ENCODE results near the gene GTF3C1.
A peak's percentile ranks its signal among the peaks of the same experiment; 100 is the strongest.
"Not testable (repeated sequence)": the region's sequence is repeated elsewhere in the genome, so short reads cannot be mapped to it uniquely, and the experiment has no call there.

GTF3C1 gene

DNA sequence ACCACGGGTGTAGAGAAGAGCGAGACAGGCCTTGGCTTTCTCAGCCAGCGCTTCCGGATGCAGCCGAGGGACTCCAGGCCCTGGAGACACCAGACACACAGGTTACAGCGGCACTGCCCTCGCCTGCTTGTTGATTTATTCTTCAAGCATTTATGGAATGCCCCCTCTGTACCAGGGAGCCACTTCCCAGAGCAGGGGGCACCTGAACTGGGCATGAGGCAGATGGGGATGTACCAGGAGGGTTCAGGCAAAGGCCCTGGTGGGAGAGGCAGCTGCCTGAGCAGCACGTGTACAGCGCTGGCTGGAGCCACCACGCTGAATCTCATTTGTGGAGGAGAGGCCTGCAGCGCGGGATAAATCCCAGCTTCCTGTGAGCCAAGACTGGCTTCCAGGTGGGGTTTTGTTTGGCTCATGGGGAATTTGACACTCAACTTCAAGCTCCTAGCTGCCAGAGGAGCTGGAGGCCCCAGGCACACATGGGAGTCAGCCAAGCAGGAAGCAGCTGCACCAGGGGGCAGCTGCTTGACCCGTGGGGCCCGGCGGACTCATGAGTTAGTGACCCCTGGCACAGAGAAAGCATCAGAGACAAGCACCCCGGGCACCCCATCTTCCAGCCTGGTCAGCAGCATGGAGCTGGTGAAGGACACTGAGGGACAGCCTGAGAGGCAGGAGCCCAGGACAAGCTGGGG is 88.1 kb downstream of the GTF3C1 start:
- no peak for DNase-seq

DNA sequence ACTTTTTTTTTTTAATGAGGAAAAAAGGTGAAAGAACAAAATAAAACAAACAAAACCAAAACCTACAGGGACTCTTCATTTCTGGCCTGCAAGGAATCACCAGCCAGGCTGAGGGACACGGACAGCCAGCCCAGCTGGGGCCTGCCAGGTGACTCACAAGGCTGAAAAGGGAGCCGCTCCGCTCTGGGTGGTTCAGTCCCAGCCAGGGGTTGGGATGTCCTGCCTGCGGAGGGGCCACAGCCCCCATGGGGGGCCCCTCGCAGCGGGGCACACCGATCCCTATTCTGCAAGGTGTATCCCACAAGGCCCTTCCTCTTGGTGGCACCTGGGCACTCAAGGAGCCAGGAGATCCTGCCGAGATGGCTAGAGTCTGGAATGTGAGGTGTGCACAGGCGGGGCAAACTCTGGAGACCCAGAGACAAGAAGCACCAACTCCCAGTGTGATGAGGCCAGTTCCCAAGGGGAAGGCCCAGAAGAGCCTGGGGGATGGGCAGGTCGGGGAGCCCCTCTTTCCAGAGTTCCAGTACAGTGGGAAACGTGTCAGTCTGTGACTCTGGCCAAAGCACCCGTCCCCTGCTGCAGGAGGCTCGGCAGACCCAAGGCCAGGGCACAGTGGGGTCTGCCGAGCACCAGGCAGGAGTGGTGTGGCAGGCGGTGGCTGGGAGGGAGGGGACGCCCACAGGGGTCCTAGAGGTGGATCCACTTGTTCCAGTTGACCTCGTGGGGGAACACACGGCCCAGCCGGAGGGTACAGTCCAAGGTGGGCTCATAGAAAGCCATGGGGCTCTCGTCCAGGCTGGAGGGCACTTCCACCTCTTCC is 88.8 kb downstream of the GTF3C1 start:
- no peak for DNase-seq

DNA sequence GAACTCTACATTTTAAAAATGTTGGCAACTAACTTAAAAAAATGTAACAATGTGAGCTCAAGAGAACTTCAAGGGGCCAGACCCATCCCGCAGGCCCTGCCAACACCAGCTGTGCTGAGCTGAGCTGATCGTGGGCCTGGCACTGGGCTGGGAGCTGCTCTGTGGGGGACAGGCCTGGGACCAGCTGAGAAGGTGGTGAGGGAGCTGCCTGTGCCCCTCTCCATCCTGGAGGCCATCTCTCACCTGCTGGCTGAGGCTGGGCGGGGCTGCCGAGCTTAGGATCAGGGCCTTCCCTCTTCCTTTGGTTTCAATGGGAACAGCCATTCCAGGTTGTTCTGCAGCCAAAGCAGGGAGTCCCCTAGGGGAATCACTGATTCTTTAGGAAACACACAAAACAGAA is 89.5 kb downstream of the GTF3C1 start:
- DNase-seq: no peak

DNA sequence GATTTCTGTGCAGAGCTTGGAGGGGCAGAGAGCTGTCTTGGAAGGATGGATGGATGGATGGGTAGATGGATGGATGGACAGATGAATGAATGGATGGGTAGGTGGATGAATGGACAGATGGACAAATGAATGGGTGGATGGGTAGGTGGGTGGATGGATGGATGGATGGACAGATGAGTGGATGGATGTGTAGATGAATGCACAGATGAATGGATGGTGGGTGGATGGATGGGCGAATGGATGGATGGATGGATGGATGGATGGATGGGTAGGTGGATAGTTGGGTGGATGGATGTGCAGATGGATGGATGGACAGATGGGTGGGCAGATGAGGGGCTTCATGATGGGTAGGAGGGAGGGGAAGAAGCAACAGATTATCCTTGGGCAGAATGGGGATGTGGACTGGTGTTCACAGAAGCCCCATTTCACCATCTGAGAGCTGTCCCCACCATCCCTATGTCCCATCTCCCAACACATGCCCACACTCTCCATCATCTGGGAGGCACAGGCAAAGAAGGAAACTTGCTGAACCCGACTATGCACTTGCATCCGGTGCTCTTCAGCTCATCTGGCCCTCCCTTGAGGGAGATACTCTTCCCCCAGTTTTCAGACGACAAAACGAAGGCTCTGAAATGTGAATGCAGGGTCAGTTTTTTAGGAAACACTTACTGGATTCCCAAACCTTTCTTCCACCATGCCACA is 90.6 kb downstream of the GTF3C1 start:
- DNase-seq: no peak

DNA sequence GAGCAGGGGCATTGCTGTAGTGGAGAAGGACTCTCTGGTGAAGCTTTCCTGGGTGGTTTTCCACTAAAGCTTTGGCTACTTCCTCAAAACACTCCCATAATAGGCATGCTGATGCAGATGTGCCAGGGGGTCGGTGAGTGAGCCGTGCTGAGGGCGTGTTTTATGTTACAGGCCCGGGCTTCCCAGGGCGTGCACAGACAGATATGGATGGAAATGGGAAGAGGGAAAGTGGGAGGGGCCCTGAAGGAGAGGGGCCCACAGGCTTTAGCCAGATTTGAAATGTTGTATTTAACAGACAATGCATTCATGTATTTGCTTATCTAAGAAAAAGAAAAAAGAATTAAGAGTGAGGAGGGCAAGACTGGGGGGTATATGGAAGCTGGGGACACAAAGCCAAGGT is 91.5 kb downstream of the GTF3C1 start:
- DNase-seq: peak; percentile 6 to 9

DNA sequence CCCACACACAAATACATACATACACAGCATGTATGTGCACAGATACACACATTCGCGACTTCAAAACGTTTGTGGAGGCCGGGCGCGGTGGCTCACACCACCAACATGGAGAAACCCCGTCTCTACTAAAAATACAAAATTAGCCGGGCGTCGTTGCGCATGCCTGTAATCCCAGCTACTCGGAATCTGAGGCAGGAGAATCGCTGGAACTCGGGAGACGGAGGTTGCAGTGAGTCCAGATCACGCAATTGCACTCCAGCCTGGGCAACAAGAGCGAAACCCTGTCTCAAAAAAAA is 92.2 kb downstream of the GTF3C1 start:
- DNase-seq: not testable (repeated sequence)

DNA sequence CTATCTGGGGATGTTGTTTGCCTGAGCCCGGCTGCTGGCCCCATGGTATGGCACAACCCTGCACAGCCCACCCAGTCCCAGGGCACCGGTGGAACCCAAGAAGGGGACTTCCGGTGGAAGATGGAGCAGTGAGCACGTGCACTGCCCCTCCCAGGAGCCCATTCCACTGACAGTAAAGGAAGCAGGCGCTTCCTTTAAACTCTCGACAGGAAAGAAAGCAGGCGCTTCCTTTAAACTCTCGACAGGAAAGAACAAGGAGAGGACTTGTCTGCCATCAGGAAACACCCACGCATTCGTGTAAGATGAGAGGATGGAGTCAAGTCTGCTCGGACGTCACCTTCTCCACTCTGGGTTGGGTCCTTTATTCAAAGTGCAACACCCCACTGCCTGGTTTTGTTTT is 94.0 kb downstream of the GTF3C1 start:
- DNase-seq: peak; percentile 54 to 64

DNA sequence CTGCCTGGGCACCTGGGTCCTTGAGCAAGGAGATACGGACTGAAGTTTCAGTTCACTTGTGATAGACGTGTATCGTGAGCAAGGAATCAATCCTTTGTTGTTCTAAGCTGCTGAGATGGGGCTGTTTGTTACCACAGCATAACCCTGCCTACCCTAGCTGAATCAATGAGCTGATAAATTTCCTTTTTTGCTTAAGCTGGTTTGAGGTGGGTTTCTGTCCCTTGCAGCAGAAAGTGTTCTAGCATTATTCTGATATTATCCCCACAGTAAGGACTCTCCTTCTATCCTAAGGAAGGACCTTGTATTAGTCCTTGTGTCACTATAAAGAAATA is 96.3 kb downstream of the GTF3C1 start:
- no peak for DNase-seq

DNA sequence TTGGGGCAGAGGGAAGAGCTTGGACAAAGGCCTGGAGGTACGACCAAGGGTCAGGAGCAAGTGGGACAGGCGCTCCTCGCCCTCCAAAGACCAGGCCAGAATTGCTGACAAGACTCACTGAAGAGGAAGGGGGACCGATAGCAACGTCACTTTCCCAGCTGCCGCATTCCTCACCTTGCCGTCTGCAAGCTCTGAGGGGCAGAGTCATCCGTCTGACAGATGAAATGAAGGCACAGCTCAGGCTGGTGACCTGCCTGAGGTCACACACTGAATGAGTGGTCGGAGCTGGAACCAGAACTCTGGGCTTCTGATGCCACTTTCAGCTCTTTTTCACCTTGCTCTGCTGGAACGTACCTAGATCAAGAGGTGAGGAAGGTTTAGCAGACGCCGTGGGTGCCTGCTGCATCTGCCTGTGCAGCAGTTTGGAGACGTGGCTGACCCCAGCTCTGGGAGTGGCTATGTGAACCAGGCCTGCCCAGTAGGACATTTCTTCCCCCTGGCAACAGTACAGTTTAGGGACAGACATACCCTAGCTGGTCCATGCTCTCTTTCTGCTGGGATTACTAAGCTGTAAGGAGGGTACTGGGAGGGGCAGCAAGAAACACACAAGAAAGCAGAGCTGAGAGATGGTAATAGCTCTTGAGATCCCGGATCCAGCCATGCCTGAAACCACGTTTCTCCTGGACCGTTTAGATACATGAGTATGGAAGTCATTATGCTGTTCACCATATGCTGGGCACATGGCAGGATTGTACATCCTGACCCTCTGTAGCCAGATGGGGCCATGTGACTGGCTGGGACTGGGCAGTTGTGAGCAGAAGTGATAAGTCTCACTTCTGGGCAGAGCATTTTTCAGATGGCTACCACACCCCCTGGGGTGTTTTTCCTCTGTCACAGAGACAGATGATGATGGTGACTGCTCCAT is 96.9 kb downstream of the GTF3C1 start:
- no peak for DNase-seq

DNA sequence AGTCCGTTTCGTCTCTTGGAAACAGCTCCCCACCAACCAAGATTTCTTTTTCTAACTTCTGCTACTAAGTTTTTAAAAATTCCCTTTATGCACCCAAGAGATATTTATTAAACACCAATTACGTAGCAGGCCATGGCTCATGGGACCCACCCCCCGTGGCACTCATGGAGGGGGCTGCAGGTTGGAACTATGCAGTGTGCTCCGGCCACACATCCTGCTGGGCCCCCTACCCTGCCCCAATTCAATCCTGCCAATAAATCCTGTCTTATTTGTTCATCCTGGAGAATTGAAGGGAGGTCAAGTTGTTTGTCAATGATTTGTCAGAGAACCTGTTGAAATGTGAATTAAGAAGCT is 99.5 kb downstream of the GTF3C1 start:
- DNase-seq: no peak

DNA sequence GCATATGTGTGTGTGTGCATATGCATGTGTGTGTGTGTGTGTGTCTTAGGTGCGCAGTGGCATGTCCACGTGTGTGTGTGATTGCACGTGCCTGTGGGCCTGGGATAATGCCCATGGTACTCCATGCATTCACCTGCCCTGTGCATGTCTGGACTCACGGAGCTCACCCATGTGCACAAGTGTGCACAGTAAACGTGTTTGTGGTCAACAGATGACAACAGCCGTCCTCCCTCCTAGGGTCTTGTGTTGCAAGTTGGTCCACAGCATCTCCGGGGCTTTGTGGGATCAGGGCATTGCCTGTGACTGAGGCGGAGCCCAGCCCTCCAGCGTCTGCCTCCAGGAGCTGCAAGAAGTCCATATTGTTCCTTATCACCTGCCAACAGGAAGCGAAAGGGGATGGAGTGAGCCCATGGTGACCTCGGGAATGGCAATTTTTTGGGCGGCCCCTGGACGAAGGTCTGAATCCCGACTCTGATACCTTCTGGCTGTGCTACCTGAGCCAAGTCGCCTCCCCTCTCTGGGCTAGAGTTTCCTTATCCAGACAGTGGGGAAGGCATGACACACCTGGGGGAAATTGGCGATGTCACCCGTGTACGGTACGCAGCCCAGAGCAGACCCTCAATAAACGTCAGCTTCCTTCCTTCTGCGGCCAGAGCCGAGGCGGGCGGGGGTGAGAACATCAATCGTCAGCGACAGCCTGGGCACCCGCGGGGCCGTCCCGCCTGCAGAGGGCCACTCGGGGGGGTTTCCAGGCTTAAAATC is 100.1 kb downstream of the GTF3C1 start:
- DNase-seq: no peak

DNA sequence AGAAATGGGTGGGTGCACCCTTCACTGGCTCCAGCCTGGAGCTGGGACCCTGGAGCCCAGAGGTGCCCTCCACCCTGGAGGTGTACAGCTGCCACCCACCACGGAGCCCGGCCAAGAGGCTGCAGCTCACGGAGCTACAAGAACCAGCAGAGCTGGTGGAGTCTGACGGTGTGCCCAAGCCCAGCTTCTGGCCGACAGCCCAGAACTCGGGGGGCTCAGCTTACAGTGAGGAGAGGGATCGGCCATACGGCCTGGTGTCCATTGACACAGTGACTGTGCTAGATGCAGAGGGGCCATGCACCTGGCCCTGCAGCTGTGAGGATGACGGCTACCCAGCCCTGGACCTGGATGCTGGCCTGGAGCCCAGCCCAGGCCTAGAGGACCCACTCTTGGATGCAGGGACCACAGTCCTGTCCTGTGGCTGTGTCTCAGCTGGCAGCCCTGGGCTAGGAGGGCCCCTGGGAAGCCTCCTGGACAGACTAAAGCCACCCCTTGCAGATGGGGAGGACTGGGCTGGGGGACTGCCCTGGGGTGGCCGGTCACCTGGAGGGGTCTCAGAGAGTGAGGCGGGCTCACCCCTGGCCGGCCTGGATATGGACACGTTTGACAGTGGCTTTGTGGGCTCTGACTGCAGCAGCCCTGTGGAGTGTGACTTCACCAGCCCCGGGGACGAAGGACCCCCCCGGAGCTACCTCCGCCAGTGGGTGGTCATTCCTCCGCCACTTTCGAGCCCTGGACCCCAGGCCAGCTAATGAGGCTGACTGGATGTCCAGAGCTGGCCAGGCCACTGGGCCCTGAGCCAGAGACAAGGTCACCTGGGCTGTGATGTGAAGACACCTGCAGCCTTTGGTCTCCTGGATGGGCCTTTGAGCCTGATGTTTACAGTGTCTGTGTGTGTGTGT is 100.9 kb downstream of the GTF3C1 start:
- no peak for DNase-seq

DNA sequence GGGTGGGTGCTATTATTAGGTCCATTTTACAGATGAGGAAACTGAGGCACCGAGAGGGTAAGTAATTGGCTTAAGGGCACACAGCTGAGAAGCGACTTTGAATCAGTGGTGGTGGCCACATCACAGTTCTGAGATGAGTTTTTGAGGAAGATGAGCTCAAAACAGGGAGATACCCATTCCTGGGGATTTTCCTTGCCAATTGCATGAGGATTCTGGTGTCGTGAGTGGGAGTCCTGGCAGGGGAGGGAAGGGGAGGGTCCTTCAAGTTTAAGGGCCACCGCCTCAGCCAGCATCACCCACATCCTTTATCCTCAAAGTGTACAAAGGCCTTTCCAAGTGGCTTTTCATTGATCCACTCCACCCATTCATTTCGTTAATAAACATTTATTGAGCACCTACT is 102.4 kb downstream of the GTF3C1 start:
- DNase-seq: no peak

DNA sequence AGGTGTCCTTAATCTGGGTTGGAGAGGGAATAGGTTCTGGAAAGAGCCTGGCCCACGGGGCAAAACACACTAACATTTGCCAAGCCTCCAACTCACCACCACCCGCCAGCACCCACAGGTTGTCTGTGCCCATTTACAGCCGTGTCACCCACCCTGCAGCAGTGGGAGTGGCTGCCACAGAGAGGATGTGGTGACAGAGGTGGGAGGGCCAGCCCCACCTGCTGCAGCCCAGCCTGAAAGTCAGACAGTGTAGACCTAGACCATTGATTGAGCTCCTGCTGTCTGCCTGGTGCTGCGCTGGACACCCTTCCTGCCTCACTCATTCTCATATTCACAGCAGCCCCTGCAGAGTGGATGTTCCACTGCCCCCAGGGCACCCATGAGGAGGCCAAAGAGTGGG is 103.0 kb downstream of the GTF3C1 start:
- DNase-seq: no peak

DNA sequence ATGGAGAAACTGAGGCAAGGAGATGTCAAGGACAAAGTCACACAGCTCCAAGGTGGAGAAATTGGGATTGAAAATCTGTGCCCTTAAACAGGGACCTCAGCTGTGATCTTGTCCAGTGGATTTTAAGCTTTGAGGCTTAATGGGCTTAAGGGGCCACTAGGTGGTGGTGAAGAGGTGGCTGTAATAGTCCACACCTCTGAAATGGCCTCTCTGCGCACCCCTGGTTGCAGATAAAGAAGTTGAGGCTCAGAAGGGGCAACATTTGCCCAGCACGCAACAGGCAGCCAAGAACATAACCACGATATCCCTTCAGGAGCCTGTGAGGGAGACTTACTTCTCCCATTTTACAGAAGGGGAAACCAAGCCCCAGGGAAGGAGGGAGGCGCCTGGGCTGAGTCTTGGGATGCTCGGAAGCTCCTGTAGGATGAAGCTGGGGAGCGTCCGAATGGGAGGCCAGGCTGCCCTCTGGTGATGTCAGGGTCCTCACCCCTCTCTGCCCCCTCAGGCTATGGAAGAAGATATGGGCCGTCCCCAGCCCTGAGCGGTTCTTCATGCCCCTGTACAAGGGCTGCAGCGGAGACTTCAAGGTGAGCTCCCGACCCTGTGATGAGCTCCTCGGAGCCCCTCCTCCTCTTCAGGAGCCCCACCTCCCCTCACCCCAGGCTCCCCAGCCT is 104.1 kb downstream of the GTF3C1 start:
- no peak for DNase-seq

DNA sequence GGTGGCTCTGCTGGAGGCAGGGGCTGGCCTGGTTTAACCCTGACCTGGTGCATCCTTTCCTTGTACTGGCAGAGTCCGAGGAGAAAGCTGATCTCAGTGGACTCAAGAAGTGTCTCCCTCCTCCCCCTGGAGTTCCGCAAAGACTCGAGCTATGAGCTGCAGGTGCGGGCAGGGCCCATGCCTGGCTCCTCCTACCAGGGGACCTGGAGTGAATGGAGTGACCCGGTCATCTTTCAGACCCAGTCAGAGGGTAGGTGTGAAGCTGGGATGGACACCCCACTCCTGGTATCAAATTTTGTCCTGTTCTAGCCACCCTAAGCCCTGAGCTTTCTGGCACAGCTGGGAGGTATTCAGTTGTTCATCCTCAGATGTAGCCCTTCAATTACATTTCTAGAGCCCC is 105.2 kb downstream of the GTF3C1 start:
- DNase-seq: no peak

DNA sequence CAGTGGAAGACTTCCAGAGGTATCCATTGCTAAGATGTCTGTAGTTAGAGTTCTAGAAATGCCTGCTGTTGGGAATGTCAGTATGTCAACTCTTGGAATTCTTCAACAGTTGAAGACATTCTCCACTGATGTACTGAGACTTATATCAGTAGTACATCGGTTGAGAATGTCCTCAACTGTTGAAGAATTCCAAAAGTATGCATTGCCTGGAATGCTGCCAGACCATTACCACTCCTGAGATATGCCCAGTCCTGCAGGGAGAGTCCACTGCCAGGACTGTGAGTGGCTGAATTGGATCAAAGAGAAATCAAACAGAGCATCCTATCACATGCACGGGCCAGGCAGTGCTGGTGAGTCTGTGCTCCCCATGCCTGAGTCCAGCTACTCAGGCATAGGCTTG is 105.7 kb downstream of the GTF3C1 start:
- DNase-seq: no peak

DNA sequence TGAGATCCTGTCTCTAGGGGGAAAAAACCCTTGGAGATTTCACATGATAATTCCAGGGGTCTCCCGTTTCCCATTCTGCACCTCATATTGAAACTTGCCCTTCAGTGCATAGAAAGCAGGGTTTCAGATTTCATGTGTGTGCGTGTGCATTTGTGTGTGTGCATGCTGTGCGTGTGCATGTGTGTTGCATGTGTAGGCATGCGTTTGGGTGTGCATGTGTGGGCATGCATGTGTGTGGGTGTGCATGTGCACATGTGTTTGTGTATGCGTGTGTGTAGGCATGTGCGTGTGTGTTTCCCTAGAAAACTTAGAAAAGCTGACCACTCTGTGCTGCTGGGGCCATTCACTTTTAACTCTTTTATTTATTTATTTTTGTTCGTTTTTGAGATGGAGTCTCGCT is 107.7 kb downstream of the GTF3C1 start:
- DNase-seq: no peak

DNA sequence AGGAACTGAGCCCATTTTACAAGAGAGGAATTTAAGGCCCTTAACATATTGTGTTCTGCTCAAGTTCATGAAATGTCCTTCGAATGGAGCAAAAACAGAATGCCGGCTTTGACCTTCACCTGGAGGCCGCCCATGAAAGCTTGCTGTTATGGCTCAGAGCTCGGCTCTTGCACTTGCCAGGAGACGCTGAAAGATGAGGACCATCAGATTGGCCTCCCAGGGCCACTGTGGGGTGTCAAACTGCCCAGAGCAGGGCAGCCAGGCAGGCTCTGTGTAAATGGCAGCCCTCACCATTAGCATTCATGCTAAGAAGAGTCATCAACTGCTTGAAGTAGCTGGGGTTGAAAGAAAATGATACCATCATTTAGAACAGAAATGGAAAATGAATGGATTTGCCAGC is 108.4 kb downstream of the GTF3C1 start:
- DNase-seq: no peak

DNA sequence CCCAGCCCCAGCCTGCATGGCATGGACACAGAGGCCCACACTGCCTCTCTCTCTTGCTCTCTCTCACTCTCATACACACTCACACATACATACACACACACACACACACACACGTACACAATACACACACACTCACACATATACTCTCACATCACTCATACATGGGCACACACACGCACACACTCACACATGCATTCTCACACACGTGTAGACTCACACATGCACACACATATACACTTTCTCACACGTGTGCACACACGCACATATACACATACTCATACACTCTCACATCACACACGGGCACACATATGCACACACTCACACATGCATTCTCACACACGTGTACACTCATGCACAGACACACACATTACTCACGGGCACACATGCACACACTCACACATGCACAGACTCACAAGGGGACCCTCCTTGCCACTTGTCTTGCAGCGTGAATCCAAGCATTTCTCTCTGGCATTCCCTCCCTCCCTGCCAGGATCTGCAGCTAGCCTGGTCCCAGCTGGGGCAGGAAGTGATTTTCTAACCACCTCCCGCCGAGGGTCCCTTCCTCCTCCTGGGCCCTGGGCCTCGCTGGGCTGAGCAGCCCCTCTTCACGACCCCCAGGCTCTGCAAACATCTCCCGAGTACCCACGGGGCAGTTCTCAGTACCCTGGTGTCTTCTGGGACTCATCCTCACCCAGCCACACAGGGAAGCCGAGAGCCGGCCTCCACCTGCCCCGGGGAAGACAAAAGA is 110.3 kb downstream of the GTF3C1 start:
- no peak for DNase-seq
